NCI-H82 treated with DMSO at 0.1 percent for 48 hours (cell line): ENCODE measurements around the gene DRAM2.
"Not testable (repeated sequence)": the region's sequence is repeated elsewhere in the genome, so short reads cannot be mapped to it uniquely, and the experiment has no call there.

Experiments used
- DNase-seq: peaks from one replicate; lab custom pipeline; 2025; ENCODE audit not compliant: unreplicated experiment; lab: John Stamatoyannopoulos, UW

DRAM2 gene

GRCh38 chr1:111082421-111083203 lies 57.3 kb downstream of the DRAM2 start:
- no peak for DNase-seq

GRCh38 chr1:111079329-111079728 lies 60.6 kb downstream of the DRAM2 start:
- DNase-seq, result not testable (repeated sequence)

DNA sequence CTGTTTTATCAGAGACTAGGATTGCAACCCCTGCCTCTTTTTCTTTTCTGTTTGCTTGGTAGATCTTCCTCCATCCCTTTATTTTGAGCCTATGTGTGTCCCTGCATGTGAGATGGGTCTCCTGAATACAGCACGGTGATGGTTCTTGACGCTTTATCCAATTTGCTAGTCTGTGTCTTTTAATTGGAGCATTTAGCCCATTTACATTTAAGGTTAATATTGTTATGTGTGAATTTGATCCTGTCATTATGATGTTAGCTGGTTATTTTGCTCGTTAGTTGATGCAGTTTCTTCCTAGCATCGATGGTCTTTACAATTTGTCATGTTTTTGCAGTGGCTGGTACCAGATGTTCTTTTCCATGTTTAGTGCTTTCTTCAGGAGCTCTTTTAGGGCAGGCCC lies 62.6 kb downstream of the DRAM2 start:
- not testable (repeated sequence) for DNase-seq
